SK-N-SH (cell line): ENCODE measurements around the gene SLC38A6. TPM values are rescaled to one million over a fixed set of nuclear protein-coding genes. Genes with fewer than 3 reads are reported as not detected.

Source experiments
- CTCF ChIA-PET: fragments of 300-600, 350-600 bp; formaldehyde crosslinking; extraction: SDS; loops from one replicate; lab custom pipeline; 2021; lab: Yijun Ruan, JAX
- POLR2A ChIA-PET: fragments of 350-600 bp; sonication (Branson Sonifier 250); formaldehyde crosslinking; extraction: SDS; loops from one replicate; lab custom pipeline; 2020; ENCODE audit warnings: antibody characterized with exemption, inconsistent platforms; lab: Yijun Ruan, JAX
- DNase-seq: peaks from one replicate; pipeline ENCODE4 v3.0.0; 2012
- H2AFZ ChIP-seq: fragments of 200-600 bp; sonication (generic); 2 replicates; pipeline ENCODE4 v1.8.1; 2016; ENCODE audit warnings: antibody characterized with exemption, mild to moderate bottlenecking, low read depth
- H3F3A ChIP-seq: fragments of 200-600 bp; sonication (generic); replicated peaks from 2 replicates; pipeline ENCODE3; 2016; ENCODE audit warnings: antibody characterized with exemption, mild to moderate bottlenecking; ENCODE audit not compliant: insufficient read depth
- H3K27ac ChIP-seq, 2 experiments: fragments of 200-500 bp in 1 of 2; fragments of 200-600 bp in 1 of 2; sonication (Bioruptor generic) in 1 of 2; sonication (generic), shearing (Covaris generic) in 1 of 2; 2 replicates each; pipeline versions ENCODE4 v1.5.1 to v1.6.1; 2014 to 2016; ENCODE audit warnings: low read depth in 2 of 2, inconsistent platforms in 1 of 2, low read length in 1 of 2, mild to moderate bottlenecking in 1 of 2, mixed read lengths in 1 of 2
- H3K27me3 ChIP-seq: fragments of 200-600 bp; sonication (generic), shearing (Covaris generic); 2 replicates; pipeline ENCODE4 v1.6.1; 2016; ENCODE audit warnings: mixed run types; ENCODE audit not compliant: insufficient read depth
- H3K36me3 ChIP-seq, 2 experiments: fragments of 200-500 bp in 1 of 2; fragments of 200-600 bp in 1 of 2; sonication (Bioruptor generic) in 1 of 2; sonication (generic) in 1 of 2; replicated peaks in 1 of 2; 2 replicates each; pipeline versions ENCODE3 to v1.5.1; 2014 to 2016; ENCODE audit warnings: low read length in 1 of 2, mild to moderate bottlenecking in 1 of 2; ENCODE audit not compliant: insufficient read depth in 2 of 2, control insufficient read depth in 1 of 2
- H3K4me1 ChIP-seq, 2 experiments: fragments of 200-500 bp in 1 of 2; fragments of 200-600 bp in 1 of 2; sonication (Bioruptor generic) in 1 of 2; sonication (generic), shearing (Covaris generic) in 1 of 2; 2 replicates each; pipeline versions ENCODE4 v1.5.1 to v1.6.1; 2014 to 2016; ENCODE audit warnings: low read depth in 1 of 2, low read length in 1 of 2, mixed run types in 1 of 2; ENCODE audit not compliant: insufficient read depth in 2 of 2, control insufficient read depth in 1 of 2
- H3K4me2 ChIP-seq: fragments of 200-600 bp; sonication (generic), shearing (Covaris generic); 2 replicates; pipeline ENCODE4 v1.6.1; 2017; ENCODE audit warnings: mixed run types
- H3K4me3 ChIP-seq, 2 experiments: fragments of 200-500 bp in 1 of 2; fragments of 200-600 bp in 1 of 2; sonication (Bioruptor generic) in 1 of 2; sonication (generic), shearing (Covaris generic) in 1 of 2; 2 replicates each; pipeline versions ENCODE4 v1.5.1 to v1.8.1; 2014 to 2016; ENCODE audit warnings: low read depth in 2 of 2, inconsistent platforms in 1 of 2, low read length in 1 of 2, mild to moderate bottlenecking in 1 of 2, mixed read lengths in 1 of 2, moderate library complexity in 1 of 2
- H3K79me2 ChIP-seq: fragments of 200-600 bp; sonication (generic); 2 replicates; pipeline ENCODE4 v1.8.1; 2017; ENCODE audit warnings: mild to moderate bottlenecking; ENCODE audit not compliant: insufficient read depth
- H3K9ac ChIP-seq: fragments of 200-600 bp; sonication (generic); 2 replicates; pipeline ENCODE4 v1.6.1; 2017; ENCODE audit warnings: mixed run types
- H3K9me2 ChIP-seq: fragments of 200-600 bp; sonication (generic); 2 replicates; pipeline ENCODE4 v1.6.1; 2017; ENCODE audit warnings: mixed run types
- H3K9me3 ChIP-seq: fragments of 200-600 bp; sonication (generic); 2 replicates; pipeline ENCODE4 v1.6.1; 2017; ENCODE audit warnings: mixed run types, mild to moderate bottlenecking, moderate library complexity
- H4K20me1 ChIP-seq: fragments of 200-600 bp; sonication (generic); 2 replicates; pipeline ENCODE4 v1.6.1; 2017; ENCODE audit warnings: mild to moderate bottlenecking, mixed run types; ENCODE audit not compliant: insufficient read depth
- CHD2 ChIP-seq: fragments of 150-350 bp; IDR thresholded peaks from 2 replicates; pipeline ENCODE4 v1.6.1; 2018; ENCODE audit warnings: low read length; ENCODE audit not compliant: partially characterized antibody
- ELF1 ChIP-seq: IDR thresholded peaks from 2 replicates; pipeline ENCODE4 v1.4.0; 2012
- EP300 ChIP-seq, 2 experiments: IDR thresholded peaks; 2 replicates each; pipeline versions ENCODE4 v1.4.0 to v1.6.1; 2012; ENCODE audit warnings: borderline replicate concordance in 1 of 2, low read depth in 1 of 2, low read length in 1 of 2
- FOSL2 ChIP-seq: IDR thresholded peaks from 2 replicates; pipeline ENCODE4 v1.4.0; 2012; ENCODE audit warnings: low read depth, mild to moderate bottlenecking, moderate library complexity, borderline replicate concordance
- FOXJ3 ChIP-seq: sonication (generic); formaldehyde crosslinking; IDR thresholded peaks from 2 replicates; pipeline ENCODE4 v1.5.1; 2020; ENCODE audit warnings: mild to moderate bottlenecking, missing genetic modification reagents
- FOXM1 ChIP-seq: IDR thresholded peaks from 2 replicates; pipeline ENCODE4 v1.4.0; 2012; ENCODE audit warnings: low read depth, mild to moderate bottlenecking
- GABPA ChIP-seq: IDR thresholded peaks from 2 replicates; pipeline ENCODE4 v1.4.0; 2012; ENCODE audit warnings: low read depth, mild to moderate bottlenecking
- GATA2 ChIP-seq: sonication (generic); formaldehyde crosslinking; IDR thresholded peaks from 2 replicates; pipeline ENCODE4 v1.5.0; 2020; ENCODE audit warnings: mild to moderate bottlenecking, missing genetic modification reagents
- IRF3 ChIP-seq: fragments of 150-350 bp; IDR thresholded peaks from 2 replicates; pipeline ENCODE4 v1.6.1; 2016; ENCODE audit warnings: mild to moderate bottlenecking, low read depth, low read length
- JUND ChIP-seq: IDR thresholded peaks from 2 replicates; pipeline ENCODE4 v1.4.0; 2012
- MEF2A ChIP-seq: IDR thresholded peaks from 2 replicates; pipeline ENCODE4 v1.4.0; 2012; ENCODE audit warnings: low read depth, borderline replicate concordance
- PBX3 ChIP-seq: IDR thresholded peaks from 2 replicates; pipeline ENCODE4; 2012
- RAD21 ChIP-seq: IDR thresholded peaks from 2 replicates; pipeline ENCODE4 v1.6.1; 2012; ENCODE audit warnings: mild to moderate bottlenecking, low read length
- REST ChIP-seq: IDR thresholded peaks from 2 replicates; pipeline ENCODE4 v1.6.1; 2012; ENCODE audit warnings: mild to moderate bottlenecking, low read depth, low read length, moderate library complexity
- RFX5 ChIP-seq: IDR thresholded peaks from 2 replicates; pipeline ENCODE4 v1.6.1; 2012; ENCODE audit warnings: mild to moderate bottlenecking, improper control_type of control experiment, low read length
- RXRA ChIP-seq: IDR thresholded peaks from 2 replicates; pipeline ENCODE4 v1.4.0; 2012; ENCODE audit warnings: low read depth, mild to moderate bottlenecking, borderline replicate concordance
- SIN3A ChIP-seq: IDR thresholded peaks from 2 replicates; pipeline ENCODE4 v1.6.1; 2012; ENCODE audit warnings: low read depth, mild to moderate bottlenecking, low read length, moderate library complexity, borderline replicate concordance
- SMC3 ChIP-seq: IDR thresholded peaks from 2 replicates; pipeline ENCODE4 v1.6.1; 2012; ENCODE audit warnings: low read depth, low read length, improper control_type of control experiment
- TAF1 ChIP-seq: IDR thresholded peaks from 2 replicates; pipeline ENCODE4 v1.6.1; 2012; ENCODE audit warnings: low read depth, mild to moderate bottlenecking, low read length, moderate library complexity, borderline replicate concordance
- TCF12 ChIP-seq: IDR thresholded peaks from 2 replicates; pipeline ENCODE4 v1.4.0; 2012
- TEAD4 ChIP-seq: IDR thresholded peaks from 2 replicates; pipeline ENCODE4 v1.4.0; 2012; ENCODE audit warnings: mild to moderate bottlenecking, borderline replicate concordance; ENCODE audit not compliant: insufficient read depth
- YY1 ChIP-seq: IDR thresholded peaks from 2 replicates; pipeline ENCODE4 v1.4.0; 2012; ENCODE audit warnings: low read depth, mild to moderate bottlenecking
- WGBS: methylation state at CpG from one replicate; pipeline ENCODE4 v1.1.6; 2017; ENCODE audit warnings: low lambda C conversion rate; 5-methylcytosine and 5-hydroxymethylcytosine counted together
- polyA plus RNA-seq, 3 experiments: library from polyadenylated mRNA; depleted of rRNA; stranded (reverse); fragments of >200 nt; gene quantifications; 2 replicates each; pipeline ENCODE4 v1.2.3, GENCODE V29; 2012

The SLC38A6 gene
- polyA plus RNA-seq, 1 of the 3 experiments (the other 2 are of a cell fraction), result 10.4 TPM

- Histone ChIP-seq H3K27me3 (no peaks in the 10 kb centered on the region), H3K9me2 (no peaks in the 10 kb centered on the region), H4K20me1 (no peaks in the 10 kb centered on the region), H3K27ac (no peak overlapping the region), H3K4me3 (no peak overlapping the region), H3F3A (no peaks in the 10 kb centered on the region), H3K9me3 (no peaks in the 10 kb centered on the region), H3K4me1 (no peaks in the 10 kb centered on the region), H3K79me2 (no peaks in the 10 kb centered on the region), H3K9ac (no peak overlapping the region), H3K4me2 (no peak overlapping the region), H2AFZ (no peak overlapping the region), H3K36me3 (peaks cover 9 to 23% of the 10 kb centered on the region in 2 experiments)
- no peak for DNase-seq
- ChIA-PET CTCF (interaction anchor here (1.4 to 2.3 kb wide), 2 partner anchors 254 to 374 kb away, joined by 3 to 6 read pairs; no protein-coding TSS in a partner anchor), POLR2A (no interaction called here)
- TF ChIP-seq REST, result no peak
- no peak for TF ChIP-seq RAD21
- no peak for TF ChIP-seq RFX5
- no peak for TF ChIP-seq SMC3
- TF ChIP-seq GATA2, result no peak
- WGBS, result 93% methylated on average over 9 of the region's 9 CpGs
Measured at GRCh38 chr14:60998617-60999016, 17.6 kb downstream of the SLC38A6 start.

- Histone ChIP-seq H3K9me3 (no peaks in the 10 kb centered on the region), H3K4me1 (no peaks in the 10 kb centered on the region), H3K79me2 (no peaks in the 10 kb centered on the region), H3K9ac (no peak overlapping the region), H3K4me3 (no peak overlapping the region), H3K27me3 (no peaks in the 10 kb centered on the region), H3F3A (no peaks in the 10 kb centered on the region), H3K9me2 (no peaks in the 10 kb centered on the region), H3K36me3 (peaks cover 5 to 20% of the 10 kb centered on the region in 2 experiments), H4K20me1 (no peaks in the 10 kb centered on the region), H3K4me2 (no peak overlapping the region), H3K27ac (no peak overlapping the region), H2AFZ (no peak overlapping the region)
- ChIA-PET CTCF (interaction anchor here (1.4 kb wide), 1 partner anchor 253 kb away, joined by 3 read pairs; no protein-coding TSS in a partner anchor), POLR2A (no interaction called here)
- DNase-seq, result no peak
- WGBS, result 97% methylated on average over 2 of the region's 2 CpGs
- TF ChIP-seq JUND, result no peak
- TF ChIP-seq YY1, result no peak
- no peak for TF ChIP-seq IRF3
- no peak for TF ChIP-seq TEAD4
- no peak for TF ChIP-seq FOXM1
- TF ChIP-seq TCF12, result no peak
- no peak for TF ChIP-seq PBX3
- TF ChIP-seq MEF2A, result no peak
- no peak for TF ChIP-seq SMC3
- no peak for TF ChIP-seq RFX5
- TF ChIP-seq SIN3A, result no peak
- TF ChIP-seq FOSL2, result no peak
- no peak for TF ChIP-seq RXRA
- TF ChIP-seq CHD2, result no peak
- TF ChIP-seq GABPA, result no peak
- TF ChIP-seq ELF1, result no peak
- no peak for TF ChIP-seq TAF1
- no peak for TF ChIP-seq EP300 (IDR thresholded peaks at IDR 0.05; ENCODE audit: borderline replicate concordance in 1 of 2, low read depth in 1 of 2, low read length in 1 of 2)
- TF ChIP-seq FOXJ3 (CRISPR knock-in tag), result no peak
- TF ChIP-seq, all 33 proteins: peak for 0
Measured at GRCh38 chr14:60999536-60999935, 18.5 kb downstream of the SLC38A6 start.
